Measurements from ENCODE around the gene GPC3. TPM values are rescaled to one million over a fixed set of nuclear protein-coding genes. Genes with fewer than 3 reads are reported as not detected.

The GPC3 gene
- total RNA-seq, 1 experiment from 2014 or later, result not detected

DNA sequence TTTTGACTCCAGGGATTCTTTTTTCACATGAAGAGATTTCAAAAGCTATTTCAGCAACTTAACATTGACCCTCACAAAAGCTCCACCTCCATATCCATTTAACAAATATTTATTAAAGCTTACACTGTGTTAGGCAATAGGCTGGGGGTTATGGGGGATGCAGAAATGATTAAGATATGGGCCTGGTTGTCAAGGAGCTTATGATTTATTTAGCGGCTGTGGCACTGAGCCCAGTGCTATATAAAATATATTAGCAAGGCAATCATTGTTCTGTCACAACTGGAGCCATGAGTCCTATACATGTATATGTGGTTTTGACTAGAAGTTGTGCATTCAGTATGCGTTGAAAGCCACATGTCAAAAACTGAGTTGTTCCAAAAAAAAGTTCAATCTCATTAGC, 131.1 kb downstream of the GPC3 start:
- Histone ChIP-seq H3K79me2 (ENCODE audit: low read depth) (no peaks in the 10 kb centered on the region), H3K4me1 (replicated peaks; ENCODE audit: insufficient read depth) (no peaks in the 10 kb centered on the region), H3K27me3 (ENCODE audit: insufficient read depth, low read depth) (no peaks in the 10 kb centered on the region), H3K36me3 (ENCODE audit: low read depth) (no peaks in the 10 kb centered on the region), H3K4me2 (no peak overlapping the region), H3K4me3 (no peak overlapping the region), H2AFZ (no peak overlapping the region), H3K9me3 (ENCODE audit: insufficient read depth, low read depth) (no peaks in the 10 kb centered on the region), H4K20me1 (ENCODE audit: insufficient read depth) (no peaks in the 10 kb centered on the region), H3K27ac (no peak overlapping the region), H3K9me2 (ENCODE audit: insufficient read depth) (no peaks in the 10 kb centered on the region), H3F3A (ENCODE audit: insufficient read depth, low read depth) (no peaks in the 10 kb centered on the region)
- no peak for DNase-seq
- TF ChIP-seq EZH2 (IDR thresholded peaks at IDR 0.05; ENCODE audit: low read depth), result no peak
- TF ChIP-seq, protein P1, sequence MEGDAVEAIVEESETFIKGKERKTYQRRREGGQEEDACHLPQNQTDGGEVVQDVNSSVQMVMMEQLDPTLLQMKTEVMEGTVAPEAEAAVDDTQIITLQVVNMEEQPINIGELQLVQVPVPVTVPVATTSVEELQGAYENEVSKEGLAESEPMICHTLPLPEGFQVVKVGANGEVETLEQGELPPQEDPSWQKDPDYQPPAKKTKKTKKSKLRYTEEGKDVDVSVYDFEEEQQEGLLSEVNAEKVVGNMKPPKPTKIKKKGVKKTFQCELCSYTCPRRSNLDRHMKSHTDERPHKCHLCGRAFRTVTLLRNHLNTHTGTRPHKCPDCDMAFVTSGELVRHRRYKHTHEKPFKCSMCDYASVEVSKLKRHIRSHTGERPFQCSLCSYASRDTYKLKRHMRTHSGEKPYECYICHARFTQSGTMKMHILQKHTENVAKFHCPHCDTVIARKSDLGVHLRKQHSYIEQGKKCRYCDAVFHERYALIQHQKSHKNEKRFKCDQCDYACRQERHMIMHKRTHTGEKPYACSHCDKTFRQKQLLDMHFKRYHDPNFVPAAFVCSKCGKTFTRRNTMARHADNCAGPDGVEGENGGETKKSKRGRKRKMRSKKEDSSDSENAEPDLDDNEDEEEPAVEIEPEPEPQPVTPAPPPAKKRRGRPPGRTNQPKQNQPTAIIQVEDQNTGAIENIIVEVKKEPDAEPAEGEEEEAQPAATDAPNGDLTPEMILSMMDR (conservative IDR thresholded peaks at IDR 0.05), result no peak
- BruUV-seq (replicated peaks), result no TSS peak
- CTCF ChIA-PET, result interaction anchor here (0.5 kb wide), 1 partner anchor 16 kb away, joined by 3 read pairs; no protein-coding TSS in a partner anchor
- intact Hi-C loops (cut with micrococcal nuclease; ENCODE audit: unreplicated experiment), result no loop called here
- POLR2A ChIA-PET (ENCODE audit: unreplicated experiment), result interaction anchor here (0.7 kb wide), 1 partner anchor 15 kb away, joined by 6 read pairs; no protein-coding TSS in a partner anchor

- no peaks in the 10 kb centered on the region for H3K79me2 ChIP-seq (ENCODE audit: low read depth)
- no peaks in the 10 kb centered on the region for H3K4me1 ChIP-seq (replicated peaks; ENCODE audit: insufficient read depth)
- no peak overlapping the region for H2AFZ ChIP-seq
- ChIA-PET POLR2A (ENCODE audit: unreplicated experiment) (no interaction called here), CTCF (no interaction called here)
- no peaks in the 10 kb centered on the region for H3F3A ChIP-seq (ENCODE audit: insufficient read depth, low read depth)
- H3K27me3 ChIP-seq (ENCODE audit: insufficient read depth, low read depth), result no peaks in the 10 kb centered on the region
- intact Hi-C loops (cut with micrococcal nuclease; ENCODE audit: unreplicated experiment), result no loop called here
- no peaks in the 10 kb centered on the region for H3K9me2 ChIP-seq (ENCODE audit: insufficient read depth)
- H4K20me1 ChIP-seq (ENCODE audit: insufficient read depth), result no peaks in the 10 kb centered on the region
- no peaks in the 10 kb centered on the region for H3K9me3 ChIP-seq (ENCODE audit: insufficient read depth, low read depth)
- TF ChIP-seq, protein P1 (conservative IDR thresholded peaks at IDR 0.05), result no peak
- TF ChIP-seq EZH2 (IDR thresholded peaks at IDR 0.05; ENCODE audit: low read depth), result no peak
- BruUV-seq (replicated peaks), result no TSS peak
- H3K4me3 ChIP-seq, result no peak overlapping the region
- no peak overlapping the region for H3K4me2 ChIP-seq
- H3K36me3 ChIP-seq (ENCODE audit: low read depth), result no peaks in the 10 kb centered on the region
- H3K27ac ChIP-seq, result no peak overlapping the region
- no peak for DNase-seq
Observed at GRCh38 chrX:133852837-133853356, 132.5 kb downstream of the GPC3 start.

DNA sequence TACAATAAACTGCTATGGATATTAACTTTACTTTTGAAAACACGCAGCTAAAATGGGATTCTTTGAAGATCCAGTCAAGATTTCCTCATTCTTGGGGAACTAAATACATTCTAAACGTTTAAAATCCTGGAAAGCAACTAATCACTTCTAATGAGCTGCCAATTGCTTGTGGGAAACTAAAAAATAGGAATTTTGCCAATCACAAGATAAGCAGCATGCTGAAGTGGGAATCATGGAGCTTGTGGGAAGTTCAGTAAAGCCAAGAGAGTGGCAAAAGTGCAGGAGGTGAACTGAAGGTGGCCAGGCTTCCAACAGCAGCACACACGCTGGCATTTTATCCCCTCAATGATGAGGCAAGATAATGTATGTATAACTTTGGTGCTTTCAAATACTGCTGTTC, 133.0 kb downstream of the GPC3 start:
- H3K27me3 ChIP-seq (ENCODE audit: insufficient read depth, low read depth), result no peaks in the 10 kb centered on the region
- H2AFZ ChIP-seq, result no peak overlapping the region
- no peaks in the 10 kb centered on the region for H3K9me3 ChIP-seq (ENCODE audit: insufficient read depth, low read depth)
- H3K79me2 ChIP-seq (ENCODE audit: low read depth), result no peaks in the 10 kb centered on the region
- POLR2A ChIA-PET (ENCODE audit: unreplicated experiment), result no interaction called here
- no TSS peak for BruUV-seq (replicated peaks)
- no peaks in the 10 kb centered on the region for H3F3A ChIP-seq (ENCODE audit: insufficient read depth, low read depth)
- CTCF ChIA-PET, result no interaction called here
- H3K4me3 ChIP-seq, result no peak overlapping the region
- no peaks in the 10 kb centered on the region for H3K4me1 ChIP-seq (replicated peaks; ENCODE audit: insufficient read depth)
- no peaks in the 10 kb centered on the region for H3K36me3 ChIP-seq (ENCODE audit: low read depth)
- no peak for DNase-seq
- H3K27ac ChIP-seq, result no peak overlapping the region
- TF ChIP-seq, protein P1 (conservative IDR thresholded peaks at IDR 0.05), result no peak
- TF ChIP-seq EZH2 (IDR thresholded peaks at IDR 0.05; ENCODE audit: low read depth), result no peak
- H3K9me2 ChIP-seq (ENCODE audit: insufficient read depth), result no peaks in the 10 kb centered on the region
- H3K4me2 ChIP-seq, result no peak overlapping the region
- intact Hi-C loops (cut with micrococcal nuclease; ENCODE audit: unreplicated experiment), result no loop called here
- no peaks in the 10 kb centered on the region for H4K20me1 ChIP-seq (ENCODE audit: insufficient read depth)
